Prostate gland (tissue), 2 donors: ENCODE data around the gene GALNT13.

Experiments used
- CTCF ChIP-seq, 4 experiments: fragments of 200-600 bp in 2 of 4; fragments of 450-650 bp in 2 of 4; sonication (generic) in 2 of 4; IDR thresholded peaks; 1 replicate in 3 of 4; 2 replicates in 1 of 4; pipeline ENCODE4 v1.5.1; 2016 to 2019; ENCODE audit warnings: antibody characterized with exemption in 4 of 4, mild to moderate bottlenecking in 2 of 4, moderate library complexity in 2 of 4
- POLR2A ChIP-seq: fragments of 450-650 bp; IDR thresholded peaks from one replicate; pipeline ENCODE4 v1.6.1; 2016; ENCODE audit warnings: antibody characterized with exemption, mild to moderate bottlenecking

- TF ChIP-seq POLR2A (no peak), CTCF (IDR thresholded peaks at IDR 0.05) (no peak)
Observed at GRCh38 chr2:154289870-154290269, 418.1 kb downstream of the GALNT13 start.
